DMS 273 (cell line): ENCODE measurements around the gene RASL11B.

Experiments
- DNase-seq: peaks from one replicate; lab custom pipeline; 2025; ENCODE audit not compliant: unreplicated experiment; lab: John Stamatoyannopoulos, UW

RASL11B gene

DNA sequence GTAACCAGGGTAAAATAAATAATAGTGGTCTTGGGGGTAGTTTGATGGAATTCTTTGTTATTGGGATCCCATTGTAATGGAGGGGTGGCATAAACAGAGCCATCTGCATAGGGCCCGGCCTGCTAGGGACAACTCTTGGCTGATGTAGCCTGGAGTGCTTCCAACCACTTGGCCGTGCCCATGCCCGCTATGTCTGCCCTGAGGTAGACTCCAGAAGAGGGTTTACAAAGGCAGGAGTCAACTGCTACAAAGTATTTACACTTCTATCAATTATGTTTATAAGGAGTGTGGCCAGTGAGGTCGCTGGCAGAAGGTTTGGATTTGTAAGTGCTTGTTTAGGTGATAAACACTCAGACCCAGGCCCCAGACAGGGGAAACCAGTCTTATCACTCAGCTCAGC, 8.1 kb downstream of the RASL11B start:
- peak; percentile 68 for DNase-seq

DNA sequence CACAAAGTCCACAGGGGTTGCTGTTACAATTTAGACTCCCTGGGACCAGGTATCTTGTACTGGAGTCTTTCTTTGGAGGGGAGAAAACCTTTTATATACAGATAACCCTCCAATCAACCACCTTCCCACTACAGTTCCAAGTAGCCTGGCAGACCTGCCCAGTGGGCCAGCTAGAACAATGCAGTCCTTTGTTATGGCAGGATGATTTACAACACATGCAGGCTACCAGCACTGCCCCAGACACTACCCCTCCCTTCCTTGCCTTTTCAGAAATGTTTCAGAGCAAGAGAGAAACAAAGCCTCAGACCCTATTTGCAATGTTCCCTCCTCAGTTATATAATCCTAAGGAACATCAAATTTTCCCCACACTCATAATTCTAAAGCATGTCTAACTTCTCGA, 11.1 kb downstream of the RASL11B start:
- DNase-seq: no peak

DNA sequence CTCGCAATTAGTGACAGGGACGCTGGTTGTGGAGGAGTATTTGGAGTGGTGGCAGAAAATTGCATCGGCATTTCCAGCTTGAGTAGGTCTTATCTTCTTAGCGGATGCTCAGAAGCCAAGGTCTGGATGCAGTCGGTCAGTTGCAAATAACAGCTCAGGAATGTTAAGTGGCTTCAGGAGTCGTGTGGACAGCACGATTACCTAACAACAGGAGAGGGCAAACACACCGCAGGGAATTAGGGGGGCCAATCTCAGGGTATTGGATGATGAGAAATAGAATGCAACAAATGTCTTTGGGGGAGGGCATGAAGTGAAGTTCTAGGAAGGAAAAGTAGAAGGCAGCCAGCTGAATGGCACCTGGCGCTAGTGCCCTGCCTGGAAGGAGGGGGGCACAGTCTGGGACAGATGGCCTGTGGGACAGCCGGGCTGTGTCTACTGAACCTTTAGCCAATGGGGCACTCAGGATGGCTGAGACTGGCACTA, 11.8 kb downstream of the RASL11B start:
- DNase-seq: peak; percentile 46

DNA sequence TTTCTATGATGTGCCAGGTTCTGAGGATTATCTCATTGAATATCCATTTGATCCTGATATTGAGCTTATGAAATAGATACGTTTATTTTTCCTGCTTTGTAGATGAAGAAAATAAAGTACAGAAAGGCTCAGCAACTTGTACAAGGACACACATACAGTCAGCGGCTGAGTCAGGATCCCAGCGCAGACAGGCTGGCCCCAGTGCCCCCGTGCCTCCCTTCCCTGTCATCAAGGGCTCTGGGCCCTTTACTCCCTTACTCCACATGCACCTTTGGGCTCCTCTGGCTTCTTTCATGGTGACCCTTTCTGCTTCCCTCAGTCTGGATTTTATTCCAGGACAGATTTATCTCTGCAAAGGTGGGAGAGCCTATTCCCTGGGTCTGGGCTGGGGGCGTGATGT, 12.8 kb downstream of the RASL11B start:
- DNase-seq: no peak

DNA sequence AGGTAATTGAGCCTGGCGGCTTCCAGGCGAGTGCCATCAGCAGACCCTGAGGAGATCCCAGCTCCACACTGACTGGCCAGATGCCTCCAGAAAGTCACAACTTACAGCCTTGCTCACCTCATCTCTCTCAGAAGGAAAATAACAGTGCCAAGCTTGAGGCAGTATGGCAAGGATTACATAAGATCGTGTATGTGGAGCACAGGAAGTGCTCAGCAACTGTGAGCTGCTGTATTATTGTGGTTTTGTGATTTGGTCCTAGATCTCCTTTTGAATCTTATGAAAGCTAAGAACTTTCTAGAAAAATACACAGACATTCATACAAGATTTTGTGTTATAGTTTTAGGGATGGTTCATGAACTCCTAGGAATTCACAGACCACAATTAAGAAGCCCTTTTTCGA, 14.0 kb downstream of the RASL11B start:
- no peak for DNase-seq

DNA sequence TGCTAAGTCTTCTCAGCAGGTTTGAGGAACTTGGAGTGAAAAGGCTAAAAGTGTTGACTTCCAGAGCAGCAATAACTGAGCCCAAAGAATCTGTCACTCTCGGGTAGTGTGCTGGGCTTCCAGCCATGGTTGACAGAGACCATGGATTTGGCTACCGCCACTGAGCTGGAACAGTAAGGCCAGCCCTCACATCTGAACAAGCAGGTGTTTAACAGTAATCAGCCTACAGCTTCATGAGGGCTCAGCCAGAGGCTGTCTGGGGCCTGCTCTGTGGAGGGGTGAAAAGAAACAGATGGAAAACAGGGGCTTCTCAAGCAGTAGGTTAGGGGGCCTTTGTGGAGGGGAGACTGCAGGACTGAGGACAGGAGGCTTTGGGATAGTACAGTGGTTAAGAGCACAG, 14.9 kb downstream of the RASL11B start:
- DNase-seq: peak; percentile 12

DNA sequence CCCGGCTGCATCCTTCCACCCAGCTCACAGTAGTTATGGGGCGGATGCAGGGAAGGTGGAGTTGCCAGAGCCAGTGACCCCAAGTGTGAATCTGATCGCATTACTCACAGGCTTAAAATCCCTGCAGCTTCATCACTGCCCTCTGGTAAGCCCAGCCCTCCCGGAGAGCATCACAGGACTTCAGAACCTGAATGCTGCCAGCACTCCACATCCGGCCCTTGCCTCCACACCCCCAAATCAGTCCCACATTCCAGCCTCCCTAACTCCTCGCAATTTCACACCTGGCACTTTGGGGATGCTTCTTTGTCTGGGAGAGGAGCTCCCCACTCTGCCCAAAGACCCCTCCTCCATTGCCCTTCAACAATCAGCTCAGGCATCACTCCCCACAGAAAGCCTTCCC, 15.6 kb downstream of the RASL11B start:
- DNase-seq: no peak

DNA sequence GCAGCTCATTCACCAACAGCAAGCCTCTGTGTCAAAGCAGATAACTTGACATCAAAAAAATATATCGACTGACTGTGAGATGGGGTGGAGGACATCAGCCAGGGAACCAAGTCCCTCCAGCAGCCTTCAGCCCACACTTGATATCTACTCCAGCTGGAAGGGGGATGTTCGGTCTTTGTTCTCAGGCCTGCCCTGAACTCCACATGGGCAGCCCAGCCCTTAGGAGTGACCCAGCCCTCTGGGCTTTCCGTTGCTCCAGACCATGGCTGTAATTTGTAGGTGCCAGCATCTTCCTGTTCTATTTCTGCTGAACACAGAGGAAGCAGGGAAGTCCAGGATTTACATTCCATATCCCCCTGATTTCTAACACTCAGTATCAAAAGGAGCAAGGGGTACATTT, 17.4 kb downstream of the RASL11B start:
- no peak for DNase-seq

DNA sequence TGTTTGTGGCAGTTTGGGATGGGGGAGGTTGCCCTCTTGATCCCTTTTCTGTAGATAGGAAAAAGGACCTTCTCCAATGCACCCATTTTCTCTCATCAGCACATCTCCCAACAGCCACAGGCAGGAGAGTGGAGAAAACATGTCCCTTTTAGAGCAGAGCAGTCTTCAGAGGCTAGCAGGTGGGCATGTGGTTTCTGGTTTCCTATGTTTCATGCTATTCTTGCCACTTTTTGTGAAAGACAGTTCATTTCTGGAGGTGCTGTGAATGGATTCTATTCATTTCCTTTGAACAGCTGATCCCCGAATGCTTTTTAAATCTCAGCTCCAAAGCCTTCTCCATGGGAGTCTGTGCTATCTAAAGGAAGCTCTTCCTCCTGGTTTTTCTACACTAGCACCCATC, 18.9 kb downstream of the RASL11B start:
- DNase-seq: no peak

DNA sequence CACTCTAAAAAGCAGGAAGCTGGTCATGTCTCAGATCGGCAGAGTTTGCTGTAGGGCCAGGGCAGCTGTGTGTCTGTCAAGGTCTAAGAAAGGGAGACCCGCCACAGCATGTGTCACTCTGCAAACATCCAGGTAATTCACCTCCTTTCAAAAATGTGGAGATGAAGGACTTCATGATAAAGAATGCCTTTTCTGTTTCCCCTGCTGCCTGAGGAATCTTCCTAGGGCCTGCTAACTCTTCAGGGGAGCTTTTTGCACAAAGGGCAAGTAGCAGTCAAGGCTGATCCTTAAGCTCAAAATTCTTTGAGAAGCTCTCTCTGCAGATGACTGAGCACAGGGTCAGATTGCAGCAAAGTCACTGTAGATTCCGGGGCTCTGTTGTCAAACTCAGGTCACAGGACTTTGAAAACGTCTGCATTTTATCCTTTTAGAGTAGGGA, 21.1 kb downstream of the RASL11B start:
- DNase-seq: no peak

DNA sequence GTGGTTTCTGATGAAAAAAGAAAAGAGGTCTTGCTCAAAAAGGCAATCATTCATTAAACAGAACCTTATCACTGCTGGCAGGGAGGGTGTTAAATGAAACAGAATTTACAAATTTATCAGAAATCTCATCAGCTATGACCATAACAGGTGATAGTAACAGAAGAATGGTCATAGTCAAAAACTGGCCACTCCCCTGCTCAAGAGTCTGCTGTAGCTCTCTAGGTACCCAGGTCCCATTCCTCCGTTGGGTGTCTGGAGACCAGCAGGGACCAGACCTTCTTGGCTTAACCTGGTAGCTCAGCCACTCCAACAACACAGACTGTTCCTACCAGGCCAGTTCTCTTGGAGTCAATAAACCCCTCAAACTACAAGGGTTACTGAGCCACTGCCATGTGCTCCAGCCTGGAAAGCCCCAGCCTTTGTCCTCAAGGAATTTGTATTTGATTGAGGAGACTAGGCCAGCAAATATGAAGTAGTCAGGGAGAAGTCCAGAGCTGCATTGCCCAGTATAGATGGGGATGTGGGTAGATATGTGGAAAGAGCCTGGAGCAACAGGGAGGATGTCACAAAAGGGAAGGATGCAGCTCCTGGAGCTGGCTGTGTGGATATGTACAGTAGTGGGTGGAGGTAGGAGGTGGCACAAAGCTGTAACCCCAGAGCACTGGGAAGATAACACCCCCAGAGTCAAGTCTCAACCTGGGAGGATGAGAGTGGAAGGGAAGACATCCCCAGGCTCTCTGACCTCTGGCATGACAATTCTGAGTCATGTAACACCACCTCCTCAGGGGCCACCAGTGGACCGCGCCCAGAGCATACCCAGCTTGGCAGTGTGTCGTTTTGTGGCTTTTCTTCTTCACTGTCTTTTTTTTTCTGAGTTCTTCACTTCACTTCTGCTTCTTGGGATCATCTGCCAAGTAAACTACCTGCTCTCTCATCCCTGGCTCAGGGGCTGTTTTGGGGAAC, 21.9 kb downstream of the RASL11B start:
- no peak for DNase-seq

DNA sequence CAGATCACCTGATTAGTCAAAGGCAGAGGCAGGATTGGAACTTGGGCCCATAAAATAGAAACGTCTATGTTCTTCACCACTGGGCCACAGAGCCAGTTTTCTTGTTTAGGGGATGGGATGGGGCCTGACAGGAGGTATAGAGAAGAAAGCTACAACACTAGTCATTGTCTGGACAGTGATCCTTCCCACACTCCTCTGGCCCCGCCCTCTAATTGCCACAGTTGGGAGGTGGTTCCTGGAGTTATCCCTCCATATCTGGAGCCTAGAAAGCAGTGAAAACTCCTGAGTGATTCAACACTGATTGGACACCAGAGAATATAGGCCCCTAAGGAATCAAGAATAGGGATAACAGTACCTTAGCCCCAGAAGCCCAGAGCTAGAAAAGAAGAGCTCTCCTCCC, 22.9 kb downstream of the RASL11B start:
- DNase-seq: no peak

DNA sequence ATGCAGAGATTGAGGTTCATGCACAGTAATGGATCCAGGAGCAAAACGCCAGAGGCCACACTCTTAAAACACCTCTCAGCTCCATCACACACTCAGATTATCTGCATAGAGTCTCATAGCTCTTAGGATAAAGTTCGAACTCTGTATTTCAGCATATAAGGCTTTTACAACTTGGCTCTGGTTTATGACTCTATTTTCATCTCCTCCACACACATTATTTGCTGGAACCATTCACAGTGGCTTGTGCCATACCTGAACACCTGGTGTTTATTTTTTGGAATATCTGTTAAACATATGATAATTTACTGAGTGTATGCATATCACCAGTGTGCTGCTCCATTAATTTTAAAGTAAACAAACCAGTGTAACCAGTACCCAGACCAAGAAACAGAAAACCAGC, 27.2 kb downstream of the RASL11B start:
- DNase-seq: no peak

DNA sequence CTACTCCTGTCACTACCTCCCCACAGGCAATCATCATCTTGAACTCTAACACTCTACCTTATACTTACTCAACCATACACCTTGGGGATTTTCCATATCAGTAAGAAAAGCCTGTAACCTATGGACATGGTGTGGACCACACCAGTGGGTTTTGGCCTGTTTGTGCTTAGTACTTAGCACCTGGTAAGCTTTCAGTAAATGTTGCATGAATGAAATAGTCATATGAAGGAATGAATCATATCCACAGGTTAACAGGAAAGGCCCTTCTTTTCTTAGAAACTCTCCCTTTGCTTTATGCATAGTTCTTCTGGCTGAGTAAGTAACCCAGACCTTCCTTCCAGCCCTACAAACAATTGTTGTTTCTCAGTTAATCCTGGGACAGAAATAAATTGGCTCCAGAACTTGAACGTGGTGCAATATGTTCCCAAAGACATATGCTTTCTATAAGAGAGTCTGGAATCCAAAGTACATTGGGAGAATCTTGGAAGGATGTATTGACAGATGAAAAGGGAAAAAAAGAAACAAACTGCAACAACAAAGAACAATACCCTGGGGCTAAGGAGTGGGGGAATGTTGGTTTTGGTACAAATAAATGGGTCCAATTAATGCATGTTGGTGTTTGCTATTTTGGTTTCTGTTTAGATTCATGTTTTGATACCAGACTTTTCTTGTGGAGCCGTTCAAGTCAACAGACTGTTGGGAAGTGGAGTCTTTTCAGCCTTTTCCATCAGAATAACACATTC, 27.8 kb downstream of the RASL11B start:
- no peak for DNase-seq

DNA sequence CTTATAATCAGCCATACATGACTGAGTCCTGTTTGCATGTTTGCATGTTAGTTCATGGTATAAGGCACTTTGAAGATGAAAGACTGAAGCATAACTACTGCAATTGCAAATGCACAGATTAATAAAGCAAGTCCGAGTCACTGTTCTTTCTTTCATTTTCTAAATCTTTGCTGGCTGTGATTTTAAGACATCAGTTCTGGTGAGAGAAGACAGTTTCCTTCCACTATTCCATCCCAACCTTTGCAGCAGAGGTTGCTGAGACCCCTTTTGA, 28.3 kb downstream of the RASL11B start:
- no peak for DNase-seq

DNA sequence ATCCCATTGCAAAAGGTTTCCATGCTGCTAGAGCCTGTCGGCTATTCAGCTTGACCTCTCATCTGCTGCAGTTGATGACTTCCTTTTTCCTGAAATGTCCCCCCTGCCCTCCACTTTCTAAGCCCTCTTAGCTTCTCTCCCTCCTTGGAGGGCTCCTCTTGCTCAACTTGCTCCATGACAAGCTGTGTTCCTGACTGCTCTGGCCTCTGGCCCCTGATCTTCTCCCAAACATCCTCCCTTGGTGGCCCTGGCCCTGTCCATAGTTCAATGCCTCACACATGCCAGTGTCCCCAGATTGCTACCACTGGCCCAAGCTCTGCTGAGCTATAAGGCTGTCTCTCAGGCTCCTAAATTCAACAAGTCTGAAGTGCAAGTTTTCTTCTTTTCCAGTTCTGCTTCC, 29.6 kb downstream of the RASL11B start:
- DNase-seq: no peak

DNA sequence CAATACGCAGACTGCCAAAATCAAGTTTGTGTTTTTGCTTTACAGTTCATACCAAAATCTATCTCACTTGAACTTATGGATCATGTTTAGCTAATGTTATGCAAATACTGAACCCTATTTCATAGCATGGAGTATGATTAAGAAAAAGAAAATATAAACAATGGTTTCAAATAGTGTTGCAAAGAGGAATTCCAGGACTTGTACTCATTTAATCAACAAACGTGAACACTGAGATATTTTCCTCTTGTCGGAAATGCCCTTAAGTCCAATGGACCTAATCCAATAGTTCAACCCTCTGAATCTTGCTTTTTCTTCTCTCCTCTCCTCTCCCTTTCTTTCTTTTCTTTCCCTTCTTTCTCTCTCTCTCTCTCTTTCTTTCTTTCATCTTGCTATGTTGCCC, 30.8 kb downstream of the RASL11B start:
- no peak for DNase-seq

DNA sequence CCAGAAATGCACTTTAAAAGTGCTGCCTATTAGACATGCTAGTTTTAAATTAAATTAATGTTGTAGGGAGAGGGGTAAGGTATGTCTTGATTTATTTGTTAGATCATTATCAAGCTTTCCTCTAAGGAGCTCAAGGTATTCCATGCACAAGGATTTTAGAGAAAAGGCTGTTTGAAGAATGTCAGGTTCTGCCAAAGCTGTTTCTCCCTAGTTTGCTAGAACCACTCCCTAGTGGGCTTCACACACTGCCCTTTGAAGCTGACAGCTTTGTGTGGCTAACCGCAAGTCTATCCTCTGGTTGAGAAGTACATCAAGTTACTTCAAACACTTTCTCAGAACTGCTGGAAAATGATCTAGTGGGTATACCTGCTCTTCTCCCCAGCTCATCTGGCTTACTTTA, 32.3 kb downstream of the RASL11B start:
- no peak for DNase-seq

DNA sequence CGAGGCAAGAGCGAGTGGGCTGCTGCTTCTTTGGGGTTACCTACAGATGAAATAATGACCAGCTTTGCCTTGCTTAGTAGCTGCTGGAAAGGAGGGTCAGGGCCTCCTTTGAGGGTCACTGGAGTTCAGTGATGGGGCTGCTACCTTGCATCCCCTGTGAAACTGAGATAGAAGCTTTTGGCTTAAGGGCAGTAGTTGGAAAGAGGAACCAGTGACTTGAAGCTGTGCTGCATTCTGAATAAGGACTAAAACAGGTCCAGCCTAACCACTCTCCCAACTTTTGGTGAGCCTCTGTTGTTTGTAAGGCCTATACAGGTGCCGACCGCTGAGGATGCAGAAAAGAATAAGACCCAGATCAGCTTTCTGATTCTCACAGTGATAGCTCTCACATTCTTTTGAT, 41.2 kb downstream of the RASL11B start:
- no peak for DNase-seq

DNA sequence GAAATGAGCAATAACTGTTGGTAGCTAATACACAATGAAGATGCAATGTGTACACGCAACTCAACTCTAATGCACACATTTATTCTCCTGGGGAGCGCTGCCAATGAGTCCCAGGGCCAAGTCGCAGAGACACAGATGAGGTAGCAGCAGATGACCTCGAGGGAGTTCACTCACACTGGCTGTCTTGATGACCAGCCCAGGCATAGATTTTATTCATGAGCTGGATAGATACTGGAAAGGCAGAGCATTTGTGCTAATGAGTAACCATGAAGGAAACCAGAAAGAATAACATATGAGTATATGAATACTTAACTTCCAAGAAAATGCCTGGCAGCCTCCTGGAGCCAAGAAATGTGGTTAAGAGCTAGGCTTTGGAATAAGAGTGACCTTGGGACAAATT, 42.3 kb downstream of the RASL11B start:
- DNase-seq: no peak

DNA sequence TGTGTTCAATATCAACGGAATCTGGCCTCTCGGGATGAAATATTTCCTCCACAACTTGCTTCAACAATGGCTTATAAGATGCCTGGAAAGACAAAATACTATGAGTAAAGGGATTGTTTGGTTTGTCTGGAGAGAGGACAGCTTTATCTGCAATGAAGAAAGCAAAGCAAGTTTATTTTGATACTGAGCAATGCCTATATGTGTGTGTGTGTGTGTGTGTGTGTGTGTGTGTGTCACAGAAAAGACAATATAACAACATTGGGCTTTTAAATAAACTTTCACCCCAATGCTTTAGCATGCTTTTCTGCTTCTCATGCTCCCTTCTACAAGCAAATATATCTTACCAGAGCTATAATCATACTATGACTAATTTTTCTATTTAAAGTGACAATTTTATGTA, 45.4 kb downstream of the RASL11B start:
- DNase-seq: no peak

DNA sequence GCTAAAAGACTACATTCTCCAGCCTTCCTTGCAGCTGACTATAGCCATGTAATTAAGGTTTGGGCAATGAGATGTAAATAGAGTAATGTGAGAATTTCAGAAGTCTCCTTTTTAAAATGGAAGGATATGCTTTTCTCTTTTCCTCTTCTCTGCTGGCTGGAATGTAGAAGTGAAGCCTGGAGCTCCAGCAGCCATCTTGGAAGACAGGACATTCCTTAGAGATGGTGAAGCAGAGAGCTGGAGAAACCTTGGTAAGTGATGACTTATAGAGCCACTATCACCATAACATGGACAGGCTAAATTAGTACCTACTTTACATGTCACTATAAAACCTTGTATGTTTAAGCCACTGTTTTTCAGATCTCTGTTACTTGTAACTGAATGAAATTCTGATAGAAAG, 48.0 kb downstream of the RASL11B start:
- DNase-seq: no peak
